Measurements from ENCODE around the gene EIF3L.

- TF ChIP-seq POLR2A (IDR thresholded peaks at IDR 0.05) (no peak), CTCF (IDR thresholded peaks at IDR 0.05) (no peak), POLR2AphosphoS5 (IDR thresholded peaks at IDR 0.05) (no peak)
Measured at GRCh38 chr22:37830093-37830842, 19.0 kb upstream of the EIF3L start.

Data from suprapubic skin (tissue), 4 donors.